PC-9 (cell line): ENCODE results near the gene APBA3. TPM values are rescaled to one million over a fixed set of nuclear protein-coding genes. Genes with fewer than 3 reads are reported as not detected.

Source experiments
- BruUV-seq: library from RNA; stranded (reverse); fragments of 400-500 nt; replicated peaks from 2 replicates; lab custom pipeline; 2021; lab: Mats Ljungman, UMichigan
- CTCF ChIA-PET: fragments of 300-600 bp; sonication (Branson Sonifier 250); formaldehyde crosslinking; loops from one replicate; lab custom pipeline; 2022; ENCODE audit warnings: antibody characterized with exemption; lab: Charles Lee
- POLR2A ChIA-PET: fragments of 300-600 bp; sonication (Branson Sonifier 250); formaldehyde crosslinking; loops from one replicate; lab custom pipeline; 2022; ENCODE audit warnings: antibody characterized with exemption; ENCODE audit not compliant: unreplicated experiment; lab: Charles Lee
- DNase-seq, 2 experiments: peaks; one replicate each; pipeline versions ENCODE4 v3.0.0 to v3.0.0-alpha.2; 2015 to 2022; ENCODE audit warnings: mixed read lengths in 1 of 2
- H2AFZ ChIP-seq: fragments of 200-600 bp; sonication (generic); 2 replicates; pipeline ENCODE4 v1.8.1; 2017; ENCODE audit warnings: antibody characterized with exemption
- H3F3A ChIP-seq: fragments of 200-600 bp; sonication (generic); 2 replicates; pipeline ENCODE4 v1.8.1; 2017; ENCODE audit warnings: antibody characterized with exemption, mild to moderate bottlenecking, low read depth; ENCODE audit not compliant: insufficient read depth
- H3K27ac ChIP-seq: fragments of 200-600 bp; sonication (generic); 2 replicates; pipeline ENCODE4 v1.6.1; 2016; ENCODE audit warnings: mixed run types
- H3K27me3 ChIP-seq: fragments of 200-600 bp; sonication (generic); 2 replicates; pipeline ENCODE4 v1.6.1; 2016; ENCODE audit warnings: low read depth, mixed run types; ENCODE audit not compliant: insufficient read depth
- H3K36me3 ChIP-seq: fragments of 200-600 bp; sonication (generic); 2 replicates; pipeline ENCODE4 v1.6.1; 2016; ENCODE audit warnings: low read depth, mixed run types
- H3K4me1 ChIP-seq: fragments of 200-600 bp; sonication (generic); replicated peaks from 2 replicates; pipeline ENCODE4 v1.6.1; 2016; ENCODE audit warnings: mixed run types; ENCODE audit not compliant: insufficient read depth
- H3K4me2 ChIP-seq: fragments of 200-600 bp; sonication (generic); 2 replicates; pipeline ENCODE4 v1.6.1; 2017; ENCODE audit warnings: mixed run types
- H3K4me3 ChIP-seq: fragments of 200-600 bp; sonication (generic); 2 replicates; pipeline ENCODE4 v1.6.1; 2016; ENCODE audit warnings: mixed run types
- H3K79me2 ChIP-seq: fragments of 200-600 bp; sonication (generic); 2 replicates; pipeline ENCODE4 v1.6.1; 2017; ENCODE audit warnings: low read depth, mixed run types
- H3K9me2 ChIP-seq: fragments of 200-600 bp; sonication (generic); 2 replicates; pipeline ENCODE4 v1.8.1; 2017; ENCODE audit warnings: mild to moderate bottlenecking; ENCODE audit not compliant: insufficient read depth
- H3K9me3 ChIP-seq: fragments of 200-600 bp; sonication (generic); 2 replicates; pipeline ENCODE4 v1.8.1; 2016; ENCODE audit warnings: low read depth; ENCODE audit not compliant: insufficient read depth
- H4K20me1 ChIP-seq: fragments of 200-600 bp; sonication (generic); 2 replicates; pipeline ENCODE4 v1.8.1; 2017; ENCODE audit not compliant: insufficient read depth
- EZH2 ChIP-seq: fragments of 200-600 bp; sonication (generic); IDR thresholded peaks from 2 replicates; pipeline ENCODE4 v1.8.0; 2017; ENCODE audit warnings: antibody characterized with exemption, low read depth
- intact Hi-C: fragments of 100-400 bp; cut with micrococcal nuclease; formaldehyde crosslinking; loops from one replicate; pipeline ENCODE4 v1.10.0; 2022; ENCODE audit not compliant: unreplicated experiment
- total RNA-seq: library from RNA; stranded (reverse); gene quantifications from 2 replicates; pipeline ENCODE4 v1.2.3, GENCODE V29; 2021
- TF ChIP-seq, protein P1 (sequence below): fragments of 200-600 bp; sonication (generic); conservative IDR thresholded peaks from 2 replicates; pipeline ENCODE4 v1.6.1; 2017; ENCODE audit warnings: mixed run types, antibody characterized with exemption, mild to moderate bottlenecking, moderate library complexity

The APBA3 gene
- total RNA-seq, 1 experiment from 2014 or later: 16.0 TPM

DNA sequence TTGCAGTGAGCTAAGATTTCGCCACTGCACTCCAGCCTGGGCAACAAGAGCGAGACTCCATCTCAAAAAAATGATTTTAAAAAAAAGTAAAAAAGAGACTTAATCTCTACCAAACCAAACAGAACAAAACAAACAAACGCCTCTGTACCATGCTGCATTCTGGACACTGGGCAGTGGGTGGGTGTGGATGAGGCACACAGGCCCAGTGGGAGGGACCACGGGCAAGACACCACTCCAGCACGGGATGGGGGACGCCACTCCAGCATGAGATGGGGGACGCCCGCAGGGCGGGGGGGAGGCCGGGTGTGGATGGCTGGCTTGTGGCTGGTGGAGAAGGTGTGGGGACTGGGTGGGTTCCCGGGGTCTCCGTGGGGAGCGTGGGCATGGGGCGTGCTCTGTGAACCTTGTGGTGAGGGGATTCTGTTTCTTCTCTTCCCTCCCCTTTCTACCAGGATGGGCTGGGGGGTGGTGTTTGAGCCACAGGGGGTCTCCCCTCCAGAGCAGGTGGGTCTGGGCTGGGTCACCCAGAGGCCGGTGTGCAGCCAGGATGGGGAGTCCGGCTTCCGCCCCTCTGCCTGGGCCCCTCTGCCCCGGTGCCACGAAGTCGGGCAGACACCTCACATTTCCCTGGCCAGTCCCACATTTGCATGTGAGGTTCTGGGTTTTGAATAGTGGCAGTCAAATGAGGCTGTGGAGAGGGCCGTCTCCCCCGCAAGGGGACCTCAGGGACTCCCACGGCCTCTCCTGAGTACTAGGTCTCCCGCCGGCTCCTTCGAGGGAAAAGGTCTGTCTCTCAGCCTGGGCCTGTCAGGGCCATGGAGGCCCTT, 48.6 kb upstream of the APBA3 start:
- no TSS peak for BruUV-seq
- CTCF ChIA-PET: no interaction called here
- Histone ChIP-seq H4K20me1 (no peaks in the 10 kb centered on the region), H3K4me2 (no peak overlapping the region), H2AFZ (no peak overlapping the region), H3K9me3 (no peaks in the 10 kb centered on the region), H3K27ac (no peak overlapping the region), H3K4me1 (no peaks in the 10 kb centered on the region), H3K27me3 (peaks cover 8% of the 10 kb centered on the region; the same call in 1 of the 2 replicates), H3K79me2 (no peaks in the 10 kb centered on the region), H3K36me3 (no peaks in the 10 kb centered on the region), H3K9me2 (no peaks in the 10 kb centered on the region), H3K4me3 (no peak overlapping the region), H3F3A (peaks cover 4% of the 10 kb centered on the region; the same call in 1 of the 2 replicates)
- POLR2A ChIA-PET: no interaction called here
- intact Hi-C loops: no loop called here
- no peak for DNase-seq
- TF ChIP-seq EZH2: no peak
- TF ChIP-seq, protein P1, sequence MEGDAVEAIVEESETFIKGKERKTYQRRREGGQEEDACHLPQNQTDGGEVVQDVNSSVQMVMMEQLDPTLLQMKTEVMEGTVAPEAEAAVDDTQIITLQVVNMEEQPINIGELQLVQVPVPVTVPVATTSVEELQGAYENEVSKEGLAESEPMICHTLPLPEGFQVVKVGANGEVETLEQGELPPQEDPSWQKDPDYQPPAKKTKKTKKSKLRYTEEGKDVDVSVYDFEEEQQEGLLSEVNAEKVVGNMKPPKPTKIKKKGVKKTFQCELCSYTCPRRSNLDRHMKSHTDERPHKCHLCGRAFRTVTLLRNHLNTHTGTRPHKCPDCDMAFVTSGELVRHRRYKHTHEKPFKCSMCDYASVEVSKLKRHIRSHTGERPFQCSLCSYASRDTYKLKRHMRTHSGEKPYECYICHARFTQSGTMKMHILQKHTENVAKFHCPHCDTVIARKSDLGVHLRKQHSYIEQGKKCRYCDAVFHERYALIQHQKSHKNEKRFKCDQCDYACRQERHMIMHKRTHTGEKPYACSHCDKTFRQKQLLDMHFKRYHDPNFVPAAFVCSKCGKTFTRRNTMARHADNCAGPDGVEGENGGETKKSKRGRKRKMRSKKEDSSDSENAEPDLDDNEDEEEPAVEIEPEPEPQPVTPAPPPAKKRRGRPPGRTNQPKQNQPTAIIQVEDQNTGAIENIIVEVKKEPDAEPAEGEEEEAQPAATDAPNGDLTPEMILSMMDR: no peak

DNA sequence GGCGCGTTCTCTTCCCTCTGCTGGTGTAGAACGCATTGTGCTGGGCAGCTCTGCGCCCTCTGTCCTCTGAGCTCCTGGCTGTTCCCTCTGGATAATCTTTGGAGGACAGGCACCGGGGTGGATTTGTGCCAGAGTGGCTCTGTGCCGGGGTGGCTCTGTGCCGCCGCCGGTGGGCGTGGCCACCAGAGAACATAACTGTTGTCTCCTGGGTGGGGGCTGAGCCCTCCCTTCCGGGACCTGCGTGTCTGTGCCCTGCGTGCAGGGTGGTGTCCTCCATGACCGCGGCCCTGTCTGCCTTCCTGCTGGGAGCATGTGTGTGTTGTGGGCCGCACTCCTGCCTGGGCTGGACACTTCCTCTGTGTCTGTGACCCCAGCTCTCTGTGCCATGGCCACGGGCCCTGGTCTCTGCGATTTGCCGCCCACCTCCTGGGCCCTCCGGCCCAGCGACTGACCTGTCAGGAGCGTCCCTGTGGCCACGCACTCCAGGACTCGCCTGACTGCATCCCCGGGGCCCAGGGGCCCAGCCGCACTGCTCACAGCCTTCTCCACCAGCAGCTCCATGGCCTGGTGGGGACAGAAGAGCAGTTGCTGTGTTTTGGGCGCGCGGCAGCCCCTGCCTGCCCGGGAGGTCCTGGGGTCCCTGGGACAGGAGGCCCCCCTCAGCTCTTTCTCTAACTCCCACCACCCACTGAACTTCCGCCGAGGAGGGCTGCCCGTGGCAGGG, 47.1 kb upstream of the APBA3 start:
- DNase-seq: no peak
- no peaks in the 10 kb centered on the region for H3K79me2 ChIP-seq
- H3K9me2 ChIP-seq: no peaks in the 10 kb centered on the region
- H3K4me1 ChIP-seq: no peaks in the 10 kb centered on the region
- no peaks in the 10 kb centered on the region for H3K36me3 ChIP-seq
- ChIA-PET CTCF (no interaction called here), POLR2A (no interaction called here)
- H3K4me3 ChIP-seq: no peak overlapping the region
- no peaks in the 10 kb centered on the region for H3K9me3 ChIP-seq
- H2AFZ ChIP-seq: no peak overlapping the region
- peaks cover 4% of the 10 kb centered on the region; the same call in 1 of the 2 replicates for H3F3A ChIP-seq
- intact Hi-C loops: no loop called here
- no peak overlapping the region for H3K4me2 ChIP-seq
- no peaks in the 10 kb centered on the region for H4K20me1 ChIP-seq
- TF ChIP-seq, protein P1: no peak
- no peak for TF ChIP-seq EZH2
- no peak overlapping the region for H3K27ac ChIP-seq
- H3K27me3 ChIP-seq: peaks cover 8% of the 10 kb centered on the region; the same call in 1 of the 2 replicates
- BruUV-seq: no TSS peak

- CTCF ChIA-PET: no interaction called here
- no TSS peak for BruUV-seq
Observed at GRCh38 chr19:3807574-3808354, 46.3 kb upstream of the APBA3 start.

More at GRCh38 chr19:3807574-3808354, 46.3 kb upstream of the APBA3 start:
- no peak overlapping the region for H3K4me3 ChIP-seq
- POLR2A ChIA-PET: no interaction called here
- no peak overlapping the region for H3K4me2 ChIP-seq
- no peaks in the 10 kb centered on the region for H3K9me2 ChIP-seq
- no peaks in the 10 kb centered on the region for H3K9me3 ChIP-seq
- peaks cover 4% of the 10 kb centered on the region; the same call in 1 of the 2 replicates for H3F3A ChIP-seq
- DNase-seq: no peak
- H3K36me3 ChIP-seq: no peaks in the 10 kb centered on the region
- intact Hi-C loops: no loop called here
- no peaks in the 10 kb centered on the region for H3K4me1 ChIP-seq
- TF ChIP-seq, protein P1: no peak
- TF ChIP-seq EZH2: no peak
- no peak overlapping the region for H2AFZ ChIP-seq
- H3K27me3 ChIP-seq: peaks cover 8% of the 10 kb centered on the region; the same call in 1 of the 2 replicates
- no peaks in the 10 kb centered on the region for H3K79me2 ChIP-seq
- H3K27ac ChIP-seq: no peak overlapping the region
- H4K20me1 ChIP-seq: no peaks in the 10 kb centered on the region
